OCI-LY1 (cell line): ENCODE measurements around the gene DENND5B.

Experiments used
- H2AFZ ChIP-seq: fragments of 200-600 bp; sonication (generic), shearing (Covaris generic); 2 replicates; pipeline ENCODE4 v1.6.0; 2014; ENCODE audit warnings: antibody characterized with exemption, mild to moderate bottlenecking, low read length
- H3F3A ChIP-seq: fragments of 200-600 bp; sonication (generic), shearing (Covaris generic); 2 replicates; pipeline ENCODE4 v1.6.0; 2014; ENCODE audit warnings: mild to moderate bottlenecking, antibody characterized with exemption, low read length, moderate library complexity; ENCODE audit not compliant: insufficient read depth
- H3K27ac ChIP-seq: fragments of 200-600 bp; sonication (generic); 2 replicates; pipeline ENCODE4 v1.5.1; 2014; ENCODE audit warnings: low read length, mixed run types, mild to moderate bottlenecking, low read depth; ENCODE audit not compliant: poor library complexity, severe bottlenecking
- H3K27me3 ChIP-seq: fragments of 200-600 bp; sonication (generic); 2 replicates; pipeline ENCODE4 v1.6.0; 2014; ENCODE audit warnings: antibody characterized with exemption, mild to moderate bottlenecking, low read length, moderate library complexity; ENCODE audit not compliant: insufficient read depth
- H3K36me3 ChIP-seq: fragments of 200-600 bp; sonication (generic); 2 replicates; pipeline ENCODE4 v1.6.1; 2014; ENCODE audit warnings: mild to moderate bottlenecking, antibody characterized with exemption, low read length, moderate library complexity, mixed read lengths; ENCODE audit not compliant: insufficient read depth
- H3K4me1 ChIP-seq: fragments of 200-600 bp; sonication (generic); 2 replicates; pipeline ENCODE4 v1.5.1; 2014; ENCODE audit warnings: mild to moderate bottlenecking, low read length, moderate library complexity; ENCODE audit not compliant: insufficient read depth, severe bottlenecking
- H3K4me2 ChIP-seq: fragments of 200-600 bp; sonication (generic), shearing (Covaris generic); 2 replicates; pipeline ENCODE4 v1.6.1; 2014; ENCODE audit warnings: low read length
- H3K4me3 ChIP-seq: fragments of 200-600 bp; sonication (generic); 2 replicates; pipeline ENCODE4 v1.5.1; 2014; ENCODE audit warnings: low read length, low read depth, mild to moderate bottlenecking, mixed read lengths; ENCODE audit not compliant: poor library complexity, severe bottlenecking
- H3K79me2 ChIP-seq: fragments of 200-600 bp; shearing (Covaris generic); 2 replicates; pipeline ENCODE4 v1.6.1; 2016; ENCODE audit warnings: mixed run types, low read length, mixed read lengths; ENCODE audit not compliant: insufficient read depth
- H3K9ac ChIP-seq: fragments of 200-600 bp; sonication (generic), shearing (Covaris generic); 2 replicates; pipeline ENCODE4 v1.6.1; 2014; ENCODE audit warnings: mild to moderate bottlenecking, low read length, mixed read lengths
- H3K9me2 ChIP-seq: fragments of 200-600 bp; sonication (generic), shearing (Covaris generic); 2 replicates; pipeline ENCODE4 v1.6.1; 2014; ENCODE audit warnings: low read depth, mild to moderate bottlenecking, low read length, mixed read lengths
- H3K9me3 ChIP-seq: fragments of 200-600 bp; shearing (Covaris generic); 2 replicates; pipeline ENCODE4 v1.6.1; 2014; ENCODE audit warnings: low read length, mixed read lengths
- H4K20me1 ChIP-seq: fragments of 200-600 bp; sonication (generic), shearing (Covaris generic); 2 replicates; pipeline ENCODE4 v1.6.0; 2016; ENCODE audit warnings: mild to moderate bottlenecking, low read length; ENCODE audit not compliant: insufficient read depth
- CTCF ChIP-seq: fragments of 200-600 bp; sonication (generic), shearing (Covaris generic); IDR thresholded peaks from 2 replicates; pipeline ENCODE4 v1.5.1; 2017; ENCODE audit warnings: mild to moderate bottlenecking, antibody characterized with exemption, low read length, moderate library complexity, mixed read lengths
- EZH2 ChIP-seq: fragments of 200-600 bp; sonication (generic), shearing (Covaris generic); IDR thresholded peaks from 2 replicates; pipeline ENCODE4 v1.8.0; 2017; ENCODE audit warnings: borderline replicate concordance, mixed run types, mild to moderate bottlenecking, antibody characterized with exemption, low read length, moderate library complexity, mixed read lengths

DENND5B gene

GRCh38 chr12:31536672-31537071 lies 54.3 kb downstream of the DENND5B start:
- no peak overlapping the region for H3K27ac ChIP-seq
- TF ChIP-seq CTCF (no peak), EZH2 (no peak)
- H2AFZ ChIP-seq: no peak overlapping the region
- no peak overlapping the region for H3K4me3 ChIP-seq
- H3K27me3 ChIP-seq: no peaks in the 10 kb centered on the region
- peaks cover 50% of the 10 kb centered on the region for H3K79me2 ChIP-seq
- no peaks in the 10 kb centered on the region for H3K9me3 ChIP-seq
- no peaks in the 10 kb centered on the region; the same call in 1 of the 2 replicates for H4K20me1 ChIP-seq
- H3K36me3 ChIP-seq: no peaks in the 10 kb centered on the region
- H3K9me2 ChIP-seq: no peaks in the 10 kb centered on the region
- no peak overlapping the region for H3K4me2 ChIP-seq
- H3F3A ChIP-seq: no peaks in the 10 kb centered on the region
- H3K9ac ChIP-seq: no peak overlapping the region
- H3K4me1 ChIP-seq: no peaks in the 10 kb centered on the region

DNA sequence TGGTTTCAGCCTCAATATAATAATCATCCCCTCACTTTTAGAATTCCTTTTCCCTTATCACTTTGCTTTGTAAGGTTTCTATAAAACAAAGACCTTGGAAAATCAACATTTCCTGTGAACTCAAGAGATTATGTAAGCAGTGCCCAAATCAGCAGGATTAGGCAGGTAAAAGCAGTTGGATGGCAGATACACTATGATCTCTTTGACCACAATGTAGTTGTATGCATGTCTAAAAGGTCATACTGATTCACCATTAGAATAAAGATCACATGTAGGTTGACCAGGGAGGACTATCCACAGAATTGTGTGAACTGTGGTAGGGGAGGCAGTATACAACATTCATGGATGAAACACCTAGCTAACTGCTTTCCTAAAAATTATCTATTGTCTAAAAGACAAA lies 57.5 kb downstream of the DENND5B start:
- H3K4me3 ChIP-seq: no peak overlapping the region
- H3K4me2 ChIP-seq: no peak overlapping the region
- H3K36me3 ChIP-seq: no peaks in the 10 kb centered on the region
- no peak overlapping the region for H3K9ac ChIP-seq
- H3K9me3 ChIP-seq: no peaks in the 10 kb centered on the region
- H3K9me2 ChIP-seq: no peaks in the 10 kb centered on the region
- peaks cover under 1% of the 10 kb centered on the region for H3K4me1 ChIP-seq
- no peaks in the 10 kb centered on the region for H3K27me3 ChIP-seq
- TF ChIP-seq EZH2: no peak
- no peak for TF ChIP-seq CTCF
- no peaks in the 10 kb centered on the region; the same call in 1 of the 2 replicates for H4K20me1 ChIP-seq
- no peaks in the 10 kb centered on the region for H3F3A ChIP-seq
- H2AFZ ChIP-seq: no peak overlapping the region
- no peak overlapping the region for H3K27ac ChIP-seq
- H3K79me2 ChIP-seq: peaks cover 49% of the 10 kb centered on the region

DNA sequence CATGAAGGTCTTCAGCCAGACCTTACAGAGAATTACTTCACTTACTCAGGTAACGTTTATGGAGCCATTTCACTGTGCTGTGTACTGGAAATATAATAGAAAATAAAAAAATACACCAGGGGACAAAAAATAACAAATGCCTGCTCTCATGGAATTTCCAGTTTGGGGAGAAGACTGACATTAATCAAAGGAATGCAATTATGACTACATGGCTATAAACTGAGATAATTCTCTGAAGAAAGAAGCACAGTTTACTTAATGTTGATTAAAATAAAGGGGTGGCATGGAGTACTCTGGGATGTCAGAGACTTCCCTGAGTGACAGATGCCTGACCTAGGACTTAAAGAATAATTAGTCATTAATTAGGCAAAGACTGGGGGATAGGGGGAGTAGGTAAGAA lies 59.0 kb downstream of the DENND5B start:
- Histone ChIP-seq H3K36me3 (no peaks in the 10 kb centered on the region), H3K79me2 (peaks cover 40% of the 10 kb centered on the region)
- TF ChIP-seq EZH2 (no peak), CTCF (no peak)

More for the DNA sequence above, 59.0 kb downstream of the DENND5B start:
- H3K4me3 ChIP-seq: no peak overlapping the region
- no peak overlapping the region for H3K9ac ChIP-seq
- H3F3A ChIP-seq: no peaks in the 10 kb centered on the region
- H3K4me2 ChIP-seq: no peak overlapping the region
- H2AFZ ChIP-seq: no peak overlapping the region
- H3K27ac ChIP-seq: no peak overlapping the region
- H3K27me3 ChIP-seq: no peaks in the 10 kb centered on the region
- H3K9me2 ChIP-seq: no peaks in the 10 kb centered on the region
- peaks cover 7% of the 10 kb centered on the region for H3K4me1 ChIP-seq
- no peaks in the 10 kb centered on the region; the same call in 1 of the 2 replicates for H4K20me1 ChIP-seq
- no peaks in the 10 kb centered on the region for H3K9me3 ChIP-seq
